Fibroblast of lung (primary cell): ENCODE measurements around the gene RNF223. TPM values are rescaled to one million over a fixed set of nuclear protein-coding genes. Genes with fewer than 3 reads are reported as not detected.
"Not testable (repeated sequence)": the region's sequence is repeated elsewhere in the genome, so short reads cannot be mapped to it uniquely, and the experiment has no call there.

ENCODE experiments used
- DNase-seq, 2 donors: peaks; one replicate each; pipeline versions ENCODE4 v3.0.0 to v3.0.0-alpha.2; 2010; ENCODE audit warnings: low read depth in 2 of 2
- H2AFZ ChIP-seq: 2 replicates; pipeline ENCODE4 v1.5.1; 2012; ENCODE audit warnings: low read length, control low read depth, inconsistent platforms
- H3K27ac ChIP-seq: 2 replicates; pipeline ENCODE4 v1.5.1; 2011; ENCODE audit warnings: low read length, control low read depth; ENCODE audit not compliant: insufficient read depth
- H3K27me3 ChIP-seq: 2 replicates; pipeline ENCODE4 v1.5.1; 2011; ENCODE audit warnings: mild to moderate bottlenecking, low read length; ENCODE audit not compliant: control insufficient read depth, insufficient read depth
- H3K36me3 ChIP-seq: 2 replicates; pipeline ENCODE4 v1.5.1; 2011; ENCODE audit warnings: low read length; ENCODE audit not compliant: control insufficient read depth, insufficient read depth
- H3K4me1 ChIP-seq: 2 replicates; pipeline ENCODE4 v1.5.1; 2011; ENCODE audit warnings: low read length; ENCODE audit not compliant: control insufficient read depth, insufficient read depth; ENCODE audit errors: extremely low read depth
- H3K4me2 ChIP-seq: 2 replicates; pipeline ENCODE4 v1.5.1; 2011; ENCODE audit warnings: low read length, control low read depth; ENCODE audit not compliant: insufficient read depth; ENCODE audit errors: extremely low read depth
- H3K4me3 ChIP-seq, 4 experiments: fragments of 200-600 bp in 1 of 4; sonication (generic) in 1 of 4; replicated peaks in 1 of 4; 2 replicates each; pipeline ENCODE4 v1.5.1; 2011 to 2016; ENCODE audit warnings: low read length in 4 of 4, low read depth in 3 of 4, mild to moderate bottlenecking in 3 of 4, control low read depth in 2 of 4, inconsistent platforms in 1 of 4, mixed read lengths in 1 of 4; ENCODE audit not compliant: insufficient read depth in 1 of 4; ENCODE audit errors: control extremely low read depth in 1 of 4
- H3K79me2 ChIP-seq: 2 replicates; pipeline ENCODE4 v1.5.1; 2012; ENCODE audit warnings: mild to moderate bottlenecking, low read length, inconsistent platforms; ENCODE audit not compliant: control insufficient read depth, insufficient read depth
- H3K9ac ChIP-seq: 2 replicates; pipeline ENCODE4 v1.5.1; 2011; ENCODE audit warnings: mild to moderate bottlenecking, low read length, control low read depth; ENCODE audit not compliant: insufficient read depth
- H3K9me3 ChIP-seq: 2 replicates; pipeline ENCODE4 v1.5.1; 2012; ENCODE audit warnings: low read depth, low read length; ENCODE audit not compliant: control insufficient read depth, insufficient read depth
- H4K20me1 ChIP-seq: 2 replicates; pipeline ENCODE4 v1.5.1; 2011; ENCODE audit warnings: low read length; ENCODE audit not compliant: control insufficient read depth, insufficient read depth; ENCODE audit errors: extremely low read depth
- EZH2 ChIP-seq: IDR thresholded peaks from 2 replicates; pipeline ENCODE4 v1.5.1; 2012; ENCODE audit warnings: low read length, control low read depth, mild to moderate bottlenecking; ENCODE audit errors: missing control alignments
- polyA plus RNA-seq, 2 donors: library from polyadenylated mRNA; depleted of rRNA in 1 of 2; stranded (reverse) in 1 of 2; unstranded in 1 of 2; fragments of >200 nt; gene quantifications; 2 replicates each; pipeline ENCODE4 v1.2.1, GENCODE V29; 2011 to 2012; ENCODE audit warnings: missing spikeins in 1 of 2
- total RNA-seq: library from RNA; depleted of rRNA; stranded (reverse); fragments of >200 nt; gene quantifications from 2 replicates; pipeline ENCODE4 v1.2.1, GENCODE V29; 2014
- TF ChIP-seq, protein P1 (sequence below), 2 donors: IDR thresholded peaks in 1 of 2; conservative IDR thresholded peaks in 1 of 2; 1 replicate in 1 of 2; 2 replicates in 1 of 2; pipeline ENCODE4 v1.5.1; 2011 to 2012; ENCODE audit warnings: low read length in 2 of 2, control low read depth in 1 of 2, inconsistent platforms in 1 of 2, low read depth in 1 of 2, mild to moderate bottlenecking in 1 of 2

Gene RNF223
- total and polyA plus RNA-seq, 2 donors (not counting 1 experiment from before 2014, with no cell fraction given), result not detected

DNA sequence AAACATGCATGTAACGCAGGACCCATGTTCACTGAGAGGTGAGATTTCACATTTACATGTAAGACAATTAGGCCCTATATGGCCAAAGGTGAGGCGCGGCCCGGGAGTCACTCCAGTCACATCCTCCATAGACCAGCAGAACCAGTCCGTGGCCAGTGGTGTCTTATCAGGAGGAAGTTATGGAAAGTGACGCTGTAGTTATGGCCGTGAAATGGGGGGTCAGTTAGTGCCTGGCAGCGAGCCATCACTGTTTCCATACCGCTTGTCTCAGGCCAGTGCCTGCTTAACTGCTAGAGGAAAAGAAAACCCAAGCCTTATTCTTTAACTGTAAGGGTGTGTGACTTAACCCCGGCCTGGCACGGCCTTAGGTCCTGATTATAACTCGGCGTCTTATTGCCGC, 35.6 kb upstream of the RNF223 start:
- Histone ChIP-seq H4K20me1 (no peaks in the 10 kb centered on the region), H2AFZ (no peak overlapping the region), H3K4me1 (no peaks in the 10 kb centered on the region), H3K9ac (no peak overlapping the region), H3K79me2 (no peaks in the 10 kb centered on the region), H3K4me3 (no peak overlapping the region), H3K9me3 (no peaks in the 10 kb centered on the region), H3K27me3 (no peaks in the 10 kb centered on the region), H3K27ac (no peak overlapping the region), H3K36me3 (no peaks in the 10 kb centered on the region), H3K4me2 (no peak overlapping the region)
- TF ChIP-seq EZH2, result no peak
- TF ChIP-seq, protein P1, sequence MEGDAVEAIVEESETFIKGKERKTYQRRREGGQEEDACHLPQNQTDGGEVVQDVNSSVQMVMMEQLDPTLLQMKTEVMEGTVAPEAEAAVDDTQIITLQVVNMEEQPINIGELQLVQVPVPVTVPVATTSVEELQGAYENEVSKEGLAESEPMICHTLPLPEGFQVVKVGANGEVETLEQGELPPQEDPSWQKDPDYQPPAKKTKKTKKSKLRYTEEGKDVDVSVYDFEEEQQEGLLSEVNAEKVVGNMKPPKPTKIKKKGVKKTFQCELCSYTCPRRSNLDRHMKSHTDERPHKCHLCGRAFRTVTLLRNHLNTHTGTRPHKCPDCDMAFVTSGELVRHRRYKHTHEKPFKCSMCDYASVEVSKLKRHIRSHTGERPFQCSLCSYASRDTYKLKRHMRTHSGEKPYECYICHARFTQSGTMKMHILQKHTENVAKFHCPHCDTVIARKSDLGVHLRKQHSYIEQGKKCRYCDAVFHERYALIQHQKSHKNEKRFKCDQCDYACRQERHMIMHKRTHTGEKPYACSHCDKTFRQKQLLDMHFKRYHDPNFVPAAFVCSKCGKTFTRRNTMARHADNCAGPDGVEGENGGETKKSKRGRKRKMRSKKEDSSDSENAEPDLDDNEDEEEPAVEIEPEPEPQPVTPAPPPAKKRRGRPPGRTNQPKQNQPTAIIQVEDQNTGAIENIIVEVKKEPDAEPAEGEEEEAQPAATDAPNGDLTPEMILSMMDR (conservative IDR thresholded peaks at IDR 0.05 in 1 of 2, IDR thresholded peaks at IDR 0.05 in 1 of 2; ENCODE audit: low read depth in 1 of 2, low read length in 2 of 2), result no peak
- no peak for DNase-seq

DNA sequence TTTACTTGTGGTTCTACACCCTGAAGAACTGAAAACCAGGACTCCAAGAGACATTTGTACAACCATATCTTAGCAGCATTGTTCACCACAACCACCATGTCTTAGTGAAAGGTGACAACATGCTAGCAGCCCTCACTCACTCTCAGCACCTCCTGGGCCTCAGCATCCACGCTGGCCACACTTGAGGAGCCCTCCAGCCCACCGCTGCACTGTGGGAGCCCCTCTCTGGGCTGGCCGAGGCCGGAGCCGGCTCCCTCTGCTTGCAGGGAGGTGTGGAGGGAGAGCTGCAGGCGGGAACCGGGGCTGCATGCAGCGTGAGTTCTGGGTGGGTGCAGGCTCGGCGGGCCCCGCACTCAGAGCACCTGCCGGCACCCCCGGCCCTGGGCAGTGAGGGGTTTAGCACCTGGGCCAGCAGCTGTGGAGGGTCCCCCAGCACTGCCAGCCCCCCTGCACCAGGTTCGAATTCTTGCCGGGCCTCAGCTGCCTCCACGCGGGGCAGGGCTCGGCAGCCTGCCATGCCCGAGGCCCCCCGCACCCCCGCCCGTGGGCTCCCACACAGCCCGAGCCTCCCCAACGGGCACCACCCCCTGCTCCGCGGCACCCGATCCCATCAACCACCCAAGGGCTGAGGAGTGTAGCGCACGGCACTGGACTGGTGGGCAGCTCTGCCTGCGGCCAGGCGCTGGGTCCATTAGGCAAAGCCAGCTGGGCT, 32.6 kb upstream of the RNF223 start:
- Histone ChIP-seq H3K4me3 (no peak overlapping the region), H3K36me3 (no peaks in the 10 kb centered on the region), H3K9me3 (no peaks in the 10 kb centered on the region), H3K9ac (no peak overlapping the region), H2AFZ (no peak overlapping the region), H3K27ac (no peak overlapping the region), H3K27me3 (no peaks in the 10 kb centered on the region), H3K4me2 (no peak overlapping the region), H3K4me1 (no peaks in the 10 kb centered on the region), H3K79me2 (no peaks in the 10 kb centered on the region), H4K20me1 (no peaks in the 10 kb centered on the region)
- no peak for DNase-seq
- TF ChIP-seq, protein P1 (conservative IDR thresholded peaks at IDR 0.05 in 1 of 2, IDR thresholded peaks at IDR 0.05 in 1 of 2; ENCODE audit: low read depth in 1 of 2, low read length in 2 of 2), result no peak
- TF ChIP-seq EZH2, result no peak

DNA sequence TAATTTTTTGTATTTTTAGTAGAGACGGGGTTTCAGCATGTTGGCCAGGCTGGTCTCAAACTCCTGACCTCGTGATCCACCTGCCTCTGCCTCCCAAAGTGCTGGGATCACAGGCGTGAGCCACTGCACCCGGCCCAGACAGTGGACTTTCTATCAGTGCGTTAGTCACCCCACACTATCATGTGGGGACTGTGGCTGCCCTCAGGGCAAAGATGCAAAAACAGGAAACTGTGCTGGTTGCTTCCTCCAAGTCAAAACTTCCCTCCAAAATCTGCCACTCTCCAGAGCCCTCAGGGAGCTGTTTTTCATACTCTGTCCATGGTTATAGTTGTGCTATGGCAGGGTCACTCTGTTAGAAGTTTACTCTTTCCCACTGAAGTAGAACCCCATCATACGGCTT, 30.0 kb upstream of the RNF223 start:
- not testable (repeated sequence) for H3K36me3 ChIP-seq, H3K27ac ChIP-seq, DNase-seq, H3K79me2 ChIP-seq, H3K27me3 ChIP-seq, H3K9ac ChIP-seq, H3K4me3 ChIP-seq, H4K20me1 ChIP-seq, H3K9me3 ChIP-seq, H3K4me1 ChIP-seq, H3K4me2 ChIP-seq, H2AFZ ChIP-seq
